HG02763 (cell line): Measurements from ENCODE around the gene MCF2L.
"Not testable (repeated sequence)": the region's sequence is repeated elsewhere in the genome, so short reads cannot be mapped to it uniquely, and the experiment has no call there.

Source experiments
- ATAC-seq: cut with Tn5 transposase; IDR thresholded peaks from one replicate; pipeline ENCODE4 v1.9.1; 2021; ENCODE audit warnings: mild to moderate bottlenecking, moderate library complexity; ENCODE audit not compliant: unreplicated experiment

MCF2L gene

DNA sequence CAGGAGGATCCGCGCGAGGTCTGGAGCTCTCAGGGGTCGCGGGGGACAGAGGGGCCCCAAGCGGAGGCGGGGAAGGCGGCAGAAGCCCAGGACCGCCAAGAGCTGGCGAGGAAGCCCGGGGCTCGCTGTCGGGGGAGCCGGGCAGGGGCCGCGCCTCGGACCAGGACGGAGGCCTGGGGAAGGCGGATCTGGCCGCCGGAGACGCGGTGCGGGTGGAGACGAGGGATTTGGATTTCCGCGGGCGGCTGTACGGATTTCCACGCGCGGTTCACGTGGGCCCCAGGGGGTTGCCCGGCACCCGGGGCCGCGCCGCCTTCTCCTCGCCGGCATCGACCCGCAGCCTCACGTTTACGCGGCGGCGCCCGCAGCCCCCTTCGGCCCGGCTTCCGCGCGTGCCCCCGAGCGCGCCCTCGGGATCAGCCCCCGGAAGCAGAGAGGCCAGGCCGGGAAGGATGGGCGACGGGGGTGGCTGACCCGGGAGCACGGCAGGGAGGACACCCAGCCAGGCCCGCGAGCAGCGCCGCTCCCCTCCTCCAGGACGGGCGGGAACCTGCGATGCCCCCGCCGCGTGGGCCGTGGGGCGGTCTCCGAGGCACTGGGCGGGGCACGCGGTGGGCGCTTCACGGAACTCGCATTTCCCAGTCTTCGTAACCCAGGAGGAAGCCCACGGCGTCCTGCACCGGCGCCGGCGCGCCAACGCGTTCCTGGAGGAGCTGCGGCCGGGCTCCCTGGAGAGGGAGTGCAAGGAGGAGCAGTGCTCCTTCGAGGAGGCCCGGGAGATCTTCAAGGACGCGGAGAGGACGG is 141.2 kb downstream of the MCF2L start:
- no peak for ATAC-seq

- no peak for ATAC-seq
Measured at GRCh38 chr13:113110852-113111315, 141.9 kb downstream of the MCF2L start.

- not testable (repeated sequence) for ATAC-seq
Measured at GRCh38 chr13:113111821-113112220, 142.8 kb downstream of the MCF2L start.

GRCh38 chr13:113112475-113112874 is 143.5 kb downstream of the MCF2L start:
- not testable (repeated sequence) for ATAC-seq

- no peak for ATAC-seq
Measured at GRCh38 chr13:113112893-113113845, 144.2 kb downstream of the MCF2L start.

DNA sequence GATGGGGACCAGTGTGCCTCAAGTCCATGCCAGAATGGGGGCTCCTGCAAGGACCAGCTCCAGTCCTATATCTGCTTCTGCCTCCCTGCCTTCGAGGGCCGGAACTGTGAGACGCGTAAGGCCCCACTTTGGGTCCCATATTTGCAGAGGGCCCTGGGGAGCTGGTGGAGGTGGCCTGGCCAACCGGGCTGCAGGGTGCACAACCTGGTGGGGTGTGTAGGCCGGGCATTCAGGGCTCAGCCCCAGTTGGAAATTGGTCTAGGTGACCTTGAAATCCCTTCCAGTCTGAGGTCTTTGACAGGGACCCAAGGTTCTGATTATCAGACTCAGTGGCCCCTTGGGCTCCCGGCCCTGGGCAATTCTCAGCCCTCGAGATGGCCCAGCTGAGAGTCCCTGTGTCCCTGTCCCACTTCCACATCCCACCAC is 144.8 kb downstream of the MCF2L start:
- no peak for ATAC-seq

DNA sequence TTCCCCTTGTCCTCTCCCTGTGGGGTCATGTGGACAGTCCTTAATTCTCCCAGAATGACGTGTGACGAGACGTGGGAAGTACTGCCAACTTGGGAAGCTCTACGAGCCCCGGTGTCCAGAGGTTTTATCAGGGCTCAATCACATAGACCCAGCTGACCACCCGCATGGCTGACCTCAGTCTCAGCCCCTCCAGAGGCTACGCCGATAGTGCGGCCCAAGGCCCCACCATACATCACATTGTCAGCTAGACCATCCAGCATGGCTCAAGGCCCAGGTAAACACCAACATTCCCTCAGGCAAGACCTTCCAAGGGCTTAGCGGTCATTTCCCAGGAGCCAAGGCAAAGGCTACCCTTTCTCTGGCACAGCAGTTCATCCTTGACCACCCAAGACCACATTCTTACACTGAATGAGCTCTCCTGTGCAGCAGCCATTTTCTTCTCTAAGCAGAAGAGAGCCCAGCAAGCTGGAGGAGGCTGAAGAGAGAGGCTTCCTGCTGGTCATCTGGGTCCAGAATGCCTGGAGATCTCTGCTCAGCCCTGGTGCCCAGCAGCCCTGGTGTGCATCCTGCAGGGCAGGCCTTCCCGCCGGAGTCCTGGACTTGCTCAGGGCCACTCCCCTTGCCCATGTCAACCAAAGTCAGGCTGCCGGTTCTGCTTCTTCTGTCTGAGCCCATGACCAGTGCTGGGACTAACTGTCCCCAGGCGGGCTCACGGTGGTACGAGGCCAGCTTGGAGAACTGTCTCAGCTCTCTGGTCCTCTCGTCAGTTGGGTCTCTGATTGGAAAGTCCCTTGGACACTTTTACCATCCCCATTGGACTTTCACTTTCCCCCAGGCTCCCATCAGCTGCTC is 145.7 kb downstream of the MCF2L start:
- no peak for ATAC-seq

DNA sequence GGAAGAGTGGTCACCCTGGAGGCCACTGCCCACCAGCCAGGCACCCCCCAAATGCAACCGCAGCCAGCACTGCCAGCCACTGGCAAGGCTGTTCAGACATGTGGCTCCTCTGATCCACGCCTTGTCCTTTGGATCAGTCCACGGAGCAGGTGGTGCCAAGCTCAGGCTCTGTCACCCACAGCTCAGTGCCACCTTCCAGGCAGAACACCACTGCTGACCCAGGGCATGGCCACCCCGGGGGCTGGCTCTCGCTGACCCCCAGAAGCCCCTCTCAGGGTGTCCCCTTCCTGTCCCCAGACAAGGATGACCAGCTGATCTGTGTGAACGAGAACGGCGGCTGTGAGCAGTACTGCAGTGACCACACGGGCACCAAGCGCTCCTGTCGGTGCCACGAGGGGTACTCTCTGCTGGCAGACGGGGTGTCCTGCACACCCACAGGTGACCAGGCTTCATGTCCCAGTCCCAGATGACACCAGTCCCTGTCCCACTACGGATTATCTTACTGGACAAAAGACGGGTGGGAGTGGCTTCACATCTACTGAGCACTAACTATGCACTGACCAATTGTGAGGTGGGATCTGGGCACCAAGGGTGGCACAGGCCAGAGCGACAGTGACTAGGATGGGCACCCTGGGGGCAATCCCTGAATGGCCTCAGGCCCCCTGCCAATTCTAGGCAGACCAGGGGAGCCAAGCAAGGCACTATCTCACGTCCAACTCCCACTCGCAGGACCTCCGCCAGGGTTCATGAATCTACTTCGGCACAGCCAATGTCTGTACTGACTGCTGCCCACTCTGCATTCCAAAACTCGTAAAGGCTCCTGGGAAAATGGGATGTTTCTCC is 146.6 kb downstream of the MCF2L start:
- no peak for ATAC-seq

DNA sequence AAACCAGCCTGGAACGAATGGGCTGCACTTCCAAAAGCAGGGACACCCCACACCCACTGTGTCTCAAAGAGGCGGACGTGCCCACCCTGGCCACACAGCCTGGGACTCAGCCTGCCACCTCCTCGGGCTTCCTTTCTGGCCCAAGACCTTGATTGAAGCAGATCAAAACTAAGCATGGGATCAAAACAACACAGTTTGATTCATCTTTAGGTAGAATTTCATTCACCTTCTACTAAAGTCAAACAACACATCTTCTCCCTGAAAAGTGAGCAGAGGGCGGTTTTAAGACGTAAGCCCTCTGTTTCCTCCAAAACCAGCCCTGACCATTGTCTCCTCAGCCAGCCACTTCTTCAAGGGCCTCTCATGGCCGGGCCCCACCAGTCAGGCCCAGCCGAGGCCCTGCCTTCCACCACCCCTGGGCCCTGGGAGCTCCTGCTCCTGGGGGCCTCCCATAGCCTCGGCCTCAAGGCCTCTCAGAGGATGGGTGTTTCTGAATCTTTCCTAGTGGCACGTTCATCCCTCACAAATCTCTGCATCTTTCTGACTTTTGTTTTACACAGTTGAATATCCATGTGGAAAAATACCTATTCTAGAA is 147.3 kb downstream of the MCF2L start:
- no peak for ATAC-seq

GRCh38 chr13:113116871-113117271 is 147.9 kb downstream of the MCF2L start:
- ATAC-seq, result no peak

DNA sequence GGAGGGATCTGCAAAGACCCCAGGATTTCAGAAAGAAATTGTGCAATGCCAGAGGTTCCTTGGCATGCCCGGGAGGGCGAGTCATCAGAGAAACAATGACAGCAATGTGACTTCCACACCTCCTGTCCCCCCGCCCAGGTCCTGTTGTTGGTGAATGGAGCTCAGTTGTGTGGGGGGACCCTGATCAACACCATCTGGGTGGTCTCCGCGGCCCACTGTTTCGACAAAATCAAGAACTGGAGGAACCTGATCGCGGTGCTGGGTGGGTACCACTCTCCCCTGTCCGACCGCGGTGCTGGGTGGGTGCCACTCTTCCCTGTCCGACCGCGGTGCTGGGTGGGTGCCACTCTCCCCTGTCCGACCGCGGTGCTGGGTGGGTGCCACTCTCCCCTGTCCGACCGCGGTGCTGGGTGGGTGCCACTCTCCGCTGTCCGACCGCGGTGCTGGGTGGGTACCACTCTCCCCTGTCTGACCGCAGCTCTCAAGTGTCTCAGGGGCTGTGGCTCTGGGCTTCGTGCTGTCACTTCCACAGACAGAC is 148.4 kb downstream of the MCF2L start:
- ATAC-seq, result no peak

DNA sequence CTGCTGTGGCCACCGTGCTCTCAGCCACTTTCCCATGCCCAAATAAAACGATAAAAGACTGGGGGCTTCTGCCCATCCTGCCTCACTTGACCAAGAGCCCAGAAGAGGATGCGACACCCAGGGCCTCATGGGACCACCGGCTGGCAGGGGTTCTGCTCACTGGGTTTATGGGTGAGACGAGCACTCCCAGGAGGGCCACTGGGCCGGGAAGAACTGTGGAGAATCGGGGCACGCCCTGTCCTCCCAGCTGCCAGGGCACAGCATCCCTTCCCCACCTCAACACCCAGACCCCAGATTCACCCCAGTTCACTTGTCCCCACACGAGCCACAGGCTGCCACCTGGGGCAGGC is 148.9 kb downstream of the MCF2L start:
- ATAC-seq, result no peak

GRCh38 chr13:113118261-113119021 is 149.4 kb downstream of the MCF2L start:
- no peak for ATAC-seq

DNA sequence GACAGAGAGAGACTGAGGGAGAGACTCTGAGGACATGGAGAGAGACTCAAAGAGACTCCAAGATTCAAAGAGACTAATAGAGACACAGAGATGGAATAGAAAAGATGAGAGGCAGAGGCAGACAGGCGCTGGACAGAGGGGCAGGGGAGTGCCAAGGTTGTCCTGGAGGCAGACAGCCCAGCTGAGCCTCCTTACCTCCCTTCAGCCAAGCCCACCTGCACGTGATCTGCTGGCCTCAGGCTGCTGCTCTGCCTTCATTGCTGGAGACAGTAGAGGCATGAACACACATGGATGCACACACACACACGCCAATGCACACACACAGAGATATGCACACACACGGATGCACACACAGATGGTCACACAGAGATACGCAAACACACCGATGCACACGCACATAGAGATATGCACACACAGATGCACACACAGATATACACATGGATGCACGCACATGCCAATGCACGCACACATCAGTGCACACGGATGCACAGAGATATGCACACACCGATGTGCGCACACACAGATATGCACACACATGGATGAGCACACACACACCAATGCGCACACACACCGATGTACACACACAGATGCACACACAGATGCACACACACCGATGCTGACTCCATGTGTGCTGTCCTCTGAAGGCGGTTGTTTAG is 150.3 kb downstream of the MCF2L start:
- ATAC-seq, result no peak

DNA sequence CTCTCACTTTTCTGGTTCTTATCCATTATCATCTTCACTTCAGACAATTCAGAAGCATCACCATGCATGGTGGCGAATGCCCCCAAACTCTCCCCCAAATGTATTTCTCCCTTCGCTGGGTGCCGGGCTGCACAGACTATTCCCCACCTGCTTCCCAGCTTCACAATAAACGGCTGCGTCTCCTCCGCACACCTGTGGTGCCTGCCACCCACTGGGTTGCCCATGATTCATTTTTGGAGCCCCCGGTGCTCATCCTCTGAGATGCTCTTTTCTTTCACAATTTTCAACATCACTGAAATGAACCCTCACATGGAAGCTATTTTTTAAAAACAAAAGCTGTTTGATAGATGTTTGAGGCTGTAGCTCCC is 150.8 kb downstream of the MCF2L start:
- no peak for ATAC-seq

GRCh38 chr13:113120300-113121182 is 151.5 kb downstream of the MCF2L start:
- no peak for ATAC-seq
